Panc1 (cell line): ENCODE data around the gene GRAPL.
"Not testable (repeated sequence)": the region's sequence is repeated elsewhere in the genome, so short reads cannot be mapped to it uniquely, and the experiment has no call there.

ENCODE experiments used
- POLR2AphosphoS5 ChIP-seq: IDR thresholded peaks from 2 replicates; pipeline ENCODE4 v1.6.1; 2012; ENCODE audit warnings: mild to moderate bottlenecking, low read depth, low read length, moderate library complexity
- SIN3A ChIP-seq: IDR thresholded peaks from 2 replicates; pipeline ENCODE4 v1.6.1; 2012; ENCODE audit warnings: low read depth, mild to moderate bottlenecking, low read length, moderate library complexity, borderline replicate concordance; ENCODE audit not compliant: insufficient read depth
- TCF7L2 ChIP-seq: IDR thresholded peaks from 2 replicates; pipeline ENCODE4 v1.6.1; 2011; ENCODE audit warnings: mild to moderate bottlenecking, low read depth, low read length, inconsistent platforms
- TF ChIP-seq, protein P1 (sequence below): fragments of 450-650 bp; IDR thresholded peaks from 2 replicates; pipeline ENCODE4 v1.5.1; 2017; ENCODE audit warnings: mild to moderate bottlenecking
- TF ChIP-seq, protein P2 (sequence below), 2 experiments: IDR thresholded peaks; 2 replicates each; pipeline ENCODE4 v1.6.1; 2011 to 2012; ENCODE audit warnings: low read depth in 2 of 2, control low read depth in 1 of 2, low read length in 1 of 2, mild to moderate bottlenecking in 1 of 2, moderate library complexity in 1 of 2; ENCODE audit not compliant: insufficient read depth in 1 of 2

DNA sequence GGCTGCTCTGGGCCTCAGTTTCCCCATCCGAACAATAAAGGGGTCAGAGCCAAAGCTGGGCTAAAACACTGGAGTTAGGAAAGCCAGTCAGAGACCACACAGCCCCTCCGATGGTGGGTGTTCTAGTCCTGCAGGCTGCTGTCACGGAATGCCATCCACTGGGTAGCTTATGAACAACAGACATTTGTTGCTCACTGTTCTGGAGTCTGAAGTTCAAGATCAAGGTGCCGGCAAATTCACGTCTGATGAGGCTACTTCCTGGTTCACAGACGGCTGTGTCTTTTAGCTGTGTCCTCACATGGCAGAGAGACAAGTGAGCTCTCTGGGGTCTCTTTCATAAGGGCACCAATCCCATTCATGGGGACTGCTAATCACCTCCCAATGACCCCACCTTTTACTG lies 9.2 kb downstream of the GRAPL start:
- TF ChIP-seq, protein P1, sequence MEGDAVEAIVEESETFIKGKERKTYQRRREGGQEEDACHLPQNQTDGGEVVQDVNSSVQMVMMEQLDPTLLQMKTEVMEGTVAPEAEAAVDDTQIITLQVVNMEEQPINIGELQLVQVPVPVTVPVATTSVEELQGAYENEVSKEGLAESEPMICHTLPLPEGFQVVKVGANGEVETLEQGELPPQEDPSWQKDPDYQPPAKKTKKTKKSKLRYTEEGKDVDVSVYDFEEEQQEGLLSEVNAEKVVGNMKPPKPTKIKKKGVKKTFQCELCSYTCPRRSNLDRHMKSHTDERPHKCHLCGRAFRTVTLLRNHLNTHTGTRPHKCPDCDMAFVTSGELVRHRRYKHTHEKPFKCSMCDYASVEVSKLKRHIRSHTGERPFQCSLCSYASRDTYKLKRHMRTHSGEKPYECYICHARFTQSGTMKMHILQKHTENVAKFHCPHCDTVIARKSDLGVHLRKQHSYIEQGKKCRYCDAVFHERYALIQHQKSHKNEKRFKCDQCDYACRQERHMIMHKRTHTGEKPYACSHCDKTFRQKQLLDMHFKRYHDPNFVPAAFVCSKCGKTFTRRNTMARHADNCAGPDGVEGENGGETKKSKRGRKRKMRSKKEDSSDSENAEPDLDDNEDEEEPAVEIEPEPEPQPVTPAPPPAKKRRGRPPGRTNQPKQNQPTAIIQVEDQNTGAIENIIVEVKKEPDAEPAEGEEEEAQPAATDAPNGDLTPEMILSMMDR = not testable (repeated sequence)
- TF ChIP-seq POLR2AphosphoS5, TCF7L2, SIN3A: not testable (repeated sequence)
- TF ChIP-seq, protein P2, sequence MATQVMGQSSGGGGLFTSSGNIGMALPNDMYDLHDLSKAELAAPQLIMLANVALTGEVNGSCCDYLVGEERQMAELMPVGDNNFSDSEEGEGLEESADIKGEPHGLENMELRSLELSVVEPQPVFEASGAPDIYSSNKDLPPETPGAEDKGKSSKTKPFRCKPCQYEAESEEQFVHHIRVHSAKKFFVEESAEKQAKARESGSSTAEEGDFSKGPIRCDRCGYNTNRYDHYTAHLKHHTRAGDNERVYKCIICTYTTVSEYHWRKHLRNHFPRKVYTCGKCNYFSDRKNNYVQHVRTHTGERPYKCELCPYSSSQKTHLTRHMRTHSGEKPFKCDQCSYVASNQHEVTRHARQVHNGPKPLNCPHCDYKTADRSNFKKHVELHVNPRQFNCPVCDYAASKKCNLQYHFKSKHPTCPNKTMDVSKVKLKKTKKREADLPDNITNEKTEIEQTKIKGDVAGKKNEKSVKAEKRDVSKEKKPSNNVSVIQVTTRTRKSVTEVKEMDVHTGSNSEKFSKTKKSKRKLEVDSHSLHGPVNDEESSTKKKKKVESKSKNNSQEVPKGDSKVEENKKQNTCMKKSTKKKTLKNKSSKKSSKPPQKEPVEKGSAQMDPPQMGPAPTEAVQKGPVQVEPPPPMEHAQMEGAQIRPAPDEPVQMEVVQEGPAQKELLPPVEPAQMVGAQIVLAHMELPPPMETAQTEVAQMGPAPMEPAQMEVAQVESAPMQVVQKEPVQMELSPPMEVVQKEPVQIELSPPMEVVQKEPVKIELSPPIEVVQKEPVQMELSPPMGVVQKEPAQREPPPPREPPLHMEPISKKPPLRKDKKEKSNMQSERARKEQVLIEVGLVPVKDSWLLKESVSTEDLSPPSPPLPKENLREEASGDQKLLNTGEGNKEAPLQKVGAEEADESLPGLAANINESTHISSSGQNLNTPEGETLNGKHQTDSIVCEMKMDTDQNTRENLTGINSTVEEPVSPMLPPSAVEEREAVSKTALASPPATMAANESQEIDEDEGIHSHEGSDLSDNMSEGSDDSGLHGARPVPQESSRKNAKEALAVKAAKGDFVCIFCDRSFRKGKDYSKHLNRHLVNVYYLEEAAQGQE (IDR thresholded peaks at IDR 0.05; ENCODE audit: insufficient read depth in 1 of 2, low read depth in 2 of 2, low read length in 1 of 2) = not testable (repeated sequence)
